SU-DHL-6 (cell line): ENCODE results near the gene ITLN1.
"Not testable (repeated sequence)": the region's sequence is repeated elsewhere in the genome, so short reads cannot be mapped to it uniquely, and the experiment has no call there.

Experiments used
- CTCF ChIP-seq: fragments of 200-600 bp; sonication (generic); IDR thresholded peaks from one replicate; pipeline ENCODE4 v1.5.1; 2017; ENCODE audit warnings: antibody characterized with exemption, mild to moderate bottlenecking, low read length, moderate library complexity; ENCODE audit not compliant: insufficient read depth, poor library complexity, severe bottlenecking
- EZH2phosphoT487 ChIP-seq: fragments of 200-600 bp; sonication (generic), shearing (Covaris generic); conservative IDR thresholded peaks from 2 replicates; pipeline ENCODE4 v1.6.1; 2018; ENCODE audit warnings: mild to moderate bottlenecking, antibody characterized with exemption, low read length, moderate library complexity, mixed read lengths

GRCh38 chr1:160913229-160913628 lies 28.2 kb upstream of the ITLN1 start:
- not testable (repeated sequence) for TF ChIP-seq CTCF, EZH2phosphoT487
